Measurements from ENCODE around the gene SMG5.

GRCh38 chr1:156276532-156276931, 6.1 kb downstream of the SMG5 start:
- TF ChIP-seq CTCF (IDR thresholded peaks at IDR 0.05) (no peak), POLR2A (IDR thresholded peaks at IDR 0.05) (no peak)

Data from tibial nerve (tissue), 3 donors.